Ovary (tissue), 3 donors: ENCODE measurements around the gene MACROH2A1.

Experiments
- CTCF ChIP-seq, 3 donors: fragments of 450-650 bp in 2 of 3; fragments of 200-600 bp in 1 of 3; IDR thresholded peaks; one replicate each; pipeline versions ENCODE4 v1.5.1 to v1.8.0; 2016 to 2022; ENCODE audit warnings: antibody characterized with exemption in 3 of 3, mild to moderate bottlenecking in 1 of 3
- EP300 ChIP-seq: sonication (generic); formaldehyde crosslinking; IDR thresholded peaks from one replicate; pipeline ENCODE4 v1.6.1; 2017; ENCODE audit warnings: antibody characterized with exemption
- POLR2A ChIP-seq: fragments of 450-650 bp; IDR thresholded peaks from one replicate; pipeline ENCODE4 v1.6.1; 2017; ENCODE audit warnings: antibody characterized with exemption, mild to moderate bottlenecking, moderate library complexity
- donor health status: DM: no; HTN: no; CAD: no.

GRCh38 chr5:135400866-135401265, 1.8 kb upstream of the MACROH2A1 start:
- no peak for TF ChIP-seq CTCF (IDR thresholded peaks at IDR 0.05)
- no peak for TF ChIP-seq POLR2A
- TF ChIP-seq EP300 = no peak
